Neural crest cell (in vitro differentiated cells): ENCODE results near the gene MTMR3. TPM values are rescaled to one million over a fixed set of nuclear protein-coding genes. Genes with fewer than 3 reads are reported as not detected.

Experiments used
- DNase-seq: peaks from one replicate; pipeline ENCODE4 v3.0.0; 2021; ENCODE audit warnings: low read depth, mixed read lengths, low spot score
- H3K27ac Mint-ChIP-seq: one replicate; pipeline ENCODE4 v1.8.0; 2021; ENCODE audit warnings: mild to moderate bottlenecking, mixed read lengths; ENCODE audit not compliant: unreplicated experiment
- H3K27me3 Mint-ChIP-seq: 2 replicates; pipeline ENCODE4 v1.8.0; 2021; ENCODE audit warnings: low read depth, mild to moderate bottlenecking, mixed read lengths
- H3K36me3 Mint-ChIP-seq: 2 replicates; pipeline ENCODE4 v1.8.0; 2021; ENCODE audit warnings: low read depth, mild to moderate bottlenecking, mixed read lengths
- H3K4me1 Mint-ChIP-seq: 2 replicates; pipeline ENCODE4 v1.8.0; 2021; ENCODE audit warnings: mixed read lengths
- H3K4me3 Mint-ChIP-seq: one replicate; pipeline ENCODE4 v1.8.0; 2021; ENCODE audit warnings: mild to moderate bottlenecking, mixed read lengths
- H3K9me3 Mint-ChIP-seq: 2 replicates; pipeline ENCODE4 v1.8.0; 2021; ENCODE audit warnings: mixed read lengths
- CTCF ChIP-seq: fragments of 200-600 bp; sonication (generic); conservative IDR thresholded peaks from 2 replicates; pipeline ENCODE4 v1.5.0; 2021; ENCODE audit warnings: antibody characterized with exemption, mild to moderate bottlenecking
- total RNA-seq: library from RNA; stranded (reverse); gene quantifications from 2 replicates; pipeline ENCODE4 v1.2.1, GENCODE V29; 2021

Gene MTMR3
- total RNA-seq, 1 donor from 2014 or later = 35.3 TPM

- H3K27me3 Mint-ChIP-seq = no peaks in the 10 kb centered on the region
- peaks cover 24% of the 10 kb centered on the region for H3K4me1 Mint-ChIP-seq
- H3K36me3 Mint-ChIP-seq = peaks cover 5% of the 10 kb centered on the region
- no peak overlapping the region for H3K27ac Mint-ChIP-seq
- H3K4me3 Mint-ChIP-seq = no peak overlapping the region
- peaks cover 4% of the 10 kb centered on the region for H3K9me3 Mint-ChIP-seq
- no peak for DNase-seq
- TF ChIP-seq CTCF = no peak
Measured at GRCh38 chr22:29945435-29945834, 62.5 kb downstream of the MTMR3 start.

GRCh38 chr22:29946220-29946619 lies 63.2 kb downstream of the MTMR3 start:
- peaks cover 2% of the 10 kb centered on the region for H3K36me3 Mint-ChIP-seq
- no peaks in the 10 kb centered on the region for H3K27me3 Mint-ChIP-seq
- H3K9me3 Mint-ChIP-seq = peaks cover 3% of the 10 kb centered on the region
- peaks cover 24% of the 10 kb centered on the region for H3K4me1 Mint-ChIP-seq
- H3K27ac Mint-ChIP-seq = no peak overlapping the region
- no peak for TF ChIP-seq CTCF
- no peak for DNase-seq
- no peak overlapping the region for H3K4me3 Mint-ChIP-seq

DNA sequence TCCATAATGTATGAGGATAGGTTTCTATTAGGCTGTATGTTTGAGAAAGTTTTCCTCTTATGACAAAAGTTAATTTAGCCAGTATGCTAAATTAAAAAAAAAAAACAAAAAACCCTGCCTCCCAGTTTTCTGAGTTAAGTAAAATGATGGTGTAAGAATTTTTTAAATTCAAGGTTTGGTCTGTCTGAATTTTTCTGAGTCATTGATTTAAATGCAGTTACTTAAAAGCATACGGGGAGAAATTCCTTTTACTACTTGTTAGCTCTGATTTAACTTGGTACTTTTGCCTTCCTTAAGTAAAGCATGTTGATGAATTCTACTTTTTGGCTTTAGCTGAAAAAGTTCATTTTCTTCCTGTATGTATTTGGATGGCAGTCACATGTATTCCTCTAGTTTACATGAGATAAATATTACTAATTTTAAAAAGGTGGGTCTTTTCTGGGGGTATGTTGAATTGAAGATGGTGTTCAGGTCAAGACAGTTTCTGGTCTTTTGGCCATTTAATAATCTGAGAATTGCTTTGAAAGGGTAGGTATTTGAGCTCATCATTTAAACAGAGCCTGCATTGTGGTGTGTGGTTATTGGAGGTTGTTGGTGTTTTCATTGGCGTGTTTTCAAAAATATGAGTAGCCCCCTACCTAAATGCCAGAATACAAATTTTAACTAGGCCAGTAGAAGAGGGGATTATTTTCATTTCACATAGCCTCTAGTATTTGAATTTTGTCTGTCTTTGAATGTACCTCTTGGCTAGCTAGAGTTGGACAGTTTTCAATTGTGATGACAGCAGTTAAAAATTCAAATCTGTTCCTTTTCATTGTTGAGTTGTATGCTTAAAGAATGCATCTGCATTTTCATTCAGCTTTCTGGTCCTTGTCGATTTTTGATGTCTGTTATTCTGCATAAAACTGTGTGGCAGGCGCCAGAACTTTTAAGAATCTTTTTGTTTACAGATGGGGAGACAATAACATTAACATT lies 64.7 kb downstream of the MTMR3 start:
- DNase-seq = no peak
- Mint-ChIP-seq H3K9me3 (no peaks in the 10 kb centered on the region), H3K4me3 (no peak overlapping the region), H3K36me3 (no peaks in the 10 kb centered on the region), H3K27ac (peak overlapping the region; percentile 73), H3K4me1 (peaks cover 20% of the 10 kb centered on the region), H3K27me3 (no peaks in the 10 kb centered on the region)
- no peak for TF ChIP-seq CTCF

DNA sequence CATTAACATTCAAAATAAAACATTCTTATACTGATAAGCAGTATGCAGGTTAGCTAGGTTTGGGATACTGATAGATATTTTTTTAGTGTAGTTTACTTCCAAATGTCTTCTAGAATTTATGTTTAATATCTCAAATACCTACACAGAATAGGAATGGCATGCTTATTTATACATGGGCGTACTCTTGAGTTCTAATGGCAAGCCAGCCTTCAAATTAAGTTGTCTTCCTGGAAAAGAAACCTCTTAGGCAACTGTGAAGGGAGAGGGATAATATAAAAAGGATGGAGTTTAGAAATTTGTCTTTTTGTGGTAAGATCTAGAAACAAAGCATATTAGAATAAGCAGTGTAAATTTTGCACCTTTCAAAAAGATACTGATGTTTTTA lies 65.4 kb downstream of the MTMR3 start:
- H3K9me3 Mint-ChIP-seq = no peaks in the 10 kb centered on the region
- peaks cover 20% of the 10 kb centered on the region for H3K4me1 Mint-ChIP-seq
- H3K27ac Mint-ChIP-seq = no peak overlapping the region
- no peak overlapping the region for H3K4me3 Mint-ChIP-seq
- no peak for DNase-seq
- no peaks in the 10 kb centered on the region for H3K36me3 Mint-ChIP-seq
- no peaks in the 10 kb centered on the region for H3K27me3 Mint-ChIP-seq
- no peak for TF ChIP-seq CTCF

- Mint-ChIP-seq H3K4me3 (no peak overlapping the region), H3K27me3 (no peaks in the 10 kb centered on the region), H3K9me3 (no peaks in the 10 kb centered on the region), H3K36me3 (no peaks in the 10 kb centered on the region), H3K4me1 (peaks cover 15% of the 10 kb centered on the region), H3K27ac (no peak overlapping the region)
- no peak for DNase-seq
- TF ChIP-seq CTCF = no peak
Measured at GRCh38 chr22:29949872-29950271, 66.9 kb downstream of the MTMR3 start.
